HCT116 (cell line): ENCODE measurements around the gene CCSER1.

Experiments used
- CTCF ChIP-seq, 3 experiments: fragments of 200-600 bp in 1 of 3; sonication (generic) in 1 of 3; IDR thresholded peaks in 2 of 3; conservative IDR thresholded peaks in 1 of 3; 2 replicates each; pipeline ENCODE4 v1.5.1; 2012 to 2017; ENCODE audit warnings: low read depth in 2 of 3, low read length in 2 of 3, antibody characterized with exemption in 1 of 3, borderline replicate concordance in 1 of 3, control low read depth in 1 of 3, mild to moderate bottlenecking in 1 of 3, mixed read lengths in 1 of 3, mixed run types in 1 of 3, moderate library complexity in 1 of 3; ENCODE audit not compliant: insufficient read depth in 1 of 3
- EZH2 ChIP-seq: fragments of 200-600 bp; sonication (generic); IDR thresholded peaks from 2 replicates; pipeline ENCODE4 v1.6.1; 2017; ENCODE audit warnings: antibody characterized with exemption, mixed run types
- POLR2A ChIP-seq: IDR thresholded peaks from 2 replicates; pipeline ENCODE4 v1.7.0; 2011; ENCODE audit warnings: borderline replicate concordance; ENCODE audit not compliant: insufficient read depth, insufficient read length; ENCODE audit errors: extremely low read depth
- TCF7L2 ChIP-seq: IDR thresholded peaks from 2 replicates; pipeline ENCODE4 v1.7.0; 2011; ENCODE audit warnings: borderline replicate concordance, inconsistent platforms; ENCODE audit not compliant: insufficient read depth, insufficient read length; ENCODE audit errors: extremely low read depth

DNA sequence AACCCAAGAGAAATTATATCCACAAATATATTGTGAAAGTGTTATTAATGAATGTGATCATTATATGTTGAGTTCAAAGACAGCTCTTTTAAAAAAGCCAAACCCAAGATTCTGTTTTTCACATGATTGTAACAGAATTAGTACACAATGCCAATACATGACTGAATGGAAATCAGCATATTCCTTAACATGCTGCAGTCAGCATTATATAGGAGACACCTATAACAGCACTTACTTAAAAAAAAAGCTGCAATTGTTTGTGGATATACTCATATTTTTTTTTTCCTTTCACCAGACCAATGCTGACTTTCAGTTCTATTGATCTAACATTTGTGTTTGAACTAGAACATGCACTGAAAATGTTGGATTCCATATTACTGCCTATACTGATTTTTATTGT is 165.2 kb downstream of the CCSER1 start:
- TF ChIP-seq CTCF (IDR thresholded peaks at IDR 0.05 in 2 of 3, conservative IDR thresholded peaks at IDR 0.05 in 1 of 3; ENCODE audit: borderline replicate concordance in 1 of 3, insufficient read depth in 1 of 3, low read depth in 2 of 3, low read length in 2 of 3): no peak
- no peak for TF ChIP-seq EZH2
- TF ChIP-seq POLR2A: no peak
- TF ChIP-seq TCF7L2: no peak
